ENCODE data around the gene CTSW.

Gene CTSW

GRCh38 chr11:65854852-65855837 lies 24.5 kb upstream of the CTSW start:
- no peak for DNase-seq (ENCODE audit: low spot score)
- TF ChIP-seq CTCF (conservative IDR thresholded peaks at IDR 0.05; ENCODE audit: low read depth): no peak
- H3K27ac ChIP-seq: peak overlapping the region; percentile 12; the same call in 1 of the 2 replicates
- ChIA-PET CTCF (no interaction called here), POLR2A (ENCODE audit: low non-redundant PET) (no interaction called here)

- ChIA-PET CTCF (no interaction called here), POLR2A (ENCODE audit: low non-redundant PET) (no interaction called here)
- H3K27ac ChIP-seq: peak overlapping the region; percentile 12; the same call in 1 of the 2 replicates
- DNase-seq (ENCODE audit: low spot score): no peak
- no peak for TF ChIP-seq CTCF (conservative IDR thresholded peaks at IDR 0.05; ENCODE audit: low read depth)
Measured at GRCh38 chr11:65855927-65856363, 23.7 kb upstream of the CTSW start.

- ChIA-PET CTCF (no interaction called here), POLR2A (ENCODE audit: low non-redundant PET) (no interaction called here)
- DNase-seq (ENCODE audit: low spot score): no peak
- H3K27ac ChIP-seq: peak overlapping the region; percentile 98
- TF ChIP-seq CTCF (conservative IDR thresholded peaks at IDR 0.05; ENCODE audit: low read depth): no peak
Measured at GRCh38 chr11:65856689-65857499, 22.7 kb upstream of the CTSW start.

GRCh38 chr11:65857500-65857852 lies 22.2 kb upstream of the CTSW start:
- CTCF ChIA-PET: no interaction called here
- peak overlapping the region; percentile 98 for H3K27ac ChIP-seq
- TF ChIP-seq CTCF (conservative IDR thresholded peaks at IDR 0.05; ENCODE audit: low read depth): no peak
- no peak for DNase-seq (ENCODE audit: low spot score)
- POLR2A ChIA-PET (ENCODE audit: low non-redundant PET): no interaction called here

GRCh38 chr11:65857853-65858680 lies 21.6 kb upstream of the CTSW start, which contains the start of gene CFL1:
Gene CFL1 (minus strand): TSS chr11:65858180. CDS start chr11:65858099, 81 bp downstream.
- DNase-seq (ENCODE audit: low spot score): peak; percentile 90
- peak within 1 kb of the TSS; percentile 98 for H3K27ac ChIP-seq
- ChIA-PET POLR2A (ENCODE audit: low non-redundant PET) (interaction anchor here (0.6 to 1.6 kb wide), 3 partner anchors 26 to 65 kb away, joined by 3 to 4 read pairs (median 4); no protein-coding TSS in a partner anchor), CTCF (no interaction called here)
- TF ChIP-seq CTCF (conservative IDR thresholded peaks at IDR 0.05; ENCODE audit: low read depth): no peak

Measured in RWPE1 (cell line).